NCI-H2227 treated with DMSO at 0.1 percent for 48 hours (cell line): ENCODE data around the gene SSBP1.
A peak's percentile ranks its signal among the peaks of the same experiment; 100 is the strongest.
"Not testable (repeated sequence)": the region's sequence is repeated elsewhere in the genome, so short reads cannot be mapped to it uniquely, and the experiment has no call there.

Experiments
- DNase-seq: peaks from one replicate; lab custom pipeline; 2025; lab: John Stamatoyannopoulos, UW

SSBP1 gene, protein sequence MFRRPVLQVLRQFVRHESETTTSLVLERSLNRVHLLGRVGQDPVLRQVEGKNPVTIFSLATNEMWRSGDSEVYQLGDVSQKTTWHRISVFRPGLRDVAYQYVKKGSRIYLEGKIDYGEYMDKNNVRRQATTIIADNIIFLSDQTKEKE

DNA sequence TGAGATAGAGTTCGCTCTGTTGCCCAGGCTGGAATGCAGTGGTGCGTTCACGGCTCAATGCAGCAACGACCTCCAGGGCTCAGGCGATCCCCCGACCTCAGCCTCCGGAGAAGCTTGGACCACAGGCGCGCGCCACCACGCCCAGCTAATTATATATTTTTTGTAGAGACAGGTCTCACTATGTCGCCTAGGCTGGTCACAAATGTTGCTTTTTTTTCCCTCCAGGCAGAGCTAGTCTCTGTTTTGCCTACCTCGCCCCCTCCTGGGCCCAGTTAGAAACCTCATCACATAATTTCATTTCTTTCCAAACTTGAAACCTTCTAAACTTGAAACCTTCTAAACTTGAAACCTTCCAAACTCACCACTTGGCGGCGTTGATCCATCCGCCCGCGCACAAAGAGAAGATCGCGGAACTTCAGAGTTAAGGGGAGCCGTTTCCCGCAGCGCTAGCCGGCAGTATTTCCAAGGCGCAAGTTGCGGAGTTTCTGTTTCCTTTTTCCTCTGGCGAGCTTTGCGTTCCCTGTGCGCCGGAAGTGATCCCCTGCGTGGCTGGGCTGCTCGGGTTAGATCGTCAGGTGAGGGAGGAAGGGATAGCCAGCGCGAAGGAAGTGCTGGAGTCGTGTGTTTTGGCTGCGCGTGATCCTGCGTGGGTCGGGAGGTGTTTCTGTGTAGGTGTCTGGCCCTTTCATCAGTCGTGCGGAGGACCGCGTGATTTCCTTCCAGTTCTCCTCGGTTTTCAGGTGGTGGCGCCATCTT, at the start of gene SSBP1:
Gene SSBP1, plus strand, starts transcription at position 523 of the 756 bp plus-strand sequence. CDS start 809 bp downstream, outside the sequence.
- peak; percentile 99 for DNase-seq

DNA sequence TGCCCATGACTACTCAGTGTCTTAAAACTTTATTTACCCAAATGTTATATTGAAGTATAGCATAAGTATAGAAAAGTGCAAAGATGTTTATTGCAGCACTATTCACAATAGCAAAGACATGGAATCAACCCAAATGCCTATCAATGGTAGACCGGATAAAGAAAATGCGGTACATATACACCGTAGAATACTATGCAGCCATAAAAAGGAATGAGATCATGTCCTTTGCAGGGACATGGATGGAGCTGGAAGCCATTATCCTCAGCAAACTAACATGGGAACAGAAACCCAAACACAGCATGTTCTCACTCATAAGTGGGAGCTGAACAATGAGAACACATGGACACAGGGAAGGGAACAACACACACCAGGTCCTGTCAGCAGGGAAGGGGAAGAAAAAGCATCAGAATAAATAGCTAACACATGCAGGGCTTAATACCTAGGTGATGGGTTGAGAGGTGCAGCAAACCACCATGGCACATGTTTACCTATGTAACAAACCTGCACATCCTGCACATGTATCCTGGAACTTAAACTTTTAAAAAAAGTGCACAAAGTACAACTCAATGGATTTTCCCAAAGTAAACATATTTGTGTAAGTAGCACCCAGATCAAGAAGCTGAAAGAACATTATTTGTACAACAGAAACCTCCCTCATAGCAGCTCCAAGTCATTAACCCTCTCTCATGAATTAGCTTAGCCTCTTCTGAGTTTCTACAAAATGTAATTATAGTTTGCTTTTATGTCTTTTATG, 48.9 kb upstream of the SSBP1 start:
- DNase-seq, result not testable (repeated sequence)

DNA sequence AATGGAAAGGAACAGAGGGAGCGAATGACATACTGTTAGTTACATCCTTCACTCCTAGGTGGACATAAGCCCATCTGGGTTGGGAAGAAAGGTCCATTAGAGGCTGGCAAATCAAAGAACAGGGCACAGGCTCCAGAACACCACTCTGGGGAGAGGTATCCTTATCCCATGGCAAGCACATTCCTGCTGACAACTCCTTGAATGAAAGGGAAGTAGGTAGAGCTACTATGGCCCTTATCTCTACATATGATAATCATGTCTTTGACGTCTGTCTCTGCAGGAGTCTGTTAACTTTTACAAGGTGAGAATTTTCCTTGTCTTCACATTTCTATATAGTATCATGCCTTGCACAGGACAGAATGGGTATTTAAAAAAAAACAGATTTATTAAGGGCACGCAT, 46.6 kb upstream of the SSBP1 start:
- DNase-seq, result no peak

DNA sequence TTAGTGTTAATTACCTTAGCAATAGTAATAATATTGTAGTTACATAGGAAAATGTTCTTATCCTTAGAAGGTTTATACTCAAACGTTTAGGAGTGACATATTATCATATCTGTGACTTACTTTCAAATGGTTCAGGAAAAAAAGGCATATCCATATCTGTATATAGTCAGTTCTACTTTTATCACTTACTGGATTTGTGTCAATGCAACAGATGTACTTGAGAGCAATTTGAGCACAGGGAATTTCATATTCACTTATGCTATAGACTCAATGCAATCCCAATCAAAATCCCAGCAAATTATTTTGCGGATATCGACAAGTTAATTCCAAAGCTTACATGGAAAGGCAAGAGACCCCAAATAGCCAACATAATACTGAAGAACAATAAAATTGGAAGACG, 46.2 kb upstream of the SSBP1 start:
- no peak for DNase-seq

DNA sequence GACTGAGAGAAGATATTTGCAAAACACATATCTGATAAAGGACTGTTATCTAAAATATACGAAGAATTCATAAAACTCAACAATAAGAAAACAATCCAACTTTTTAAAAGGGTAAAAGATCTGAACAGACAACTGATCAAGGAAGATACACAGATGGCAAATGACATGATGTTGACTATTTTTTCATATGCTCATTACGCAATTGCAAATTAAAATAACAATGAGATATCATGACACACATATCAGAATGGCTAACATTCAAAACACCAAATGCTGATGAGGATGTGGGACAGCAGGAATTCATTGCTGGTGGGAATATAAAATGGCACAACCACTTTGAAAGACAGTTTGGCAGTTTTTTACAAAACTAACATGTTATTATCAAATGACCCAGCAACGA, 45.1 kb upstream of the SSBP1 start:
- no peak for DNase-seq

DNA sequence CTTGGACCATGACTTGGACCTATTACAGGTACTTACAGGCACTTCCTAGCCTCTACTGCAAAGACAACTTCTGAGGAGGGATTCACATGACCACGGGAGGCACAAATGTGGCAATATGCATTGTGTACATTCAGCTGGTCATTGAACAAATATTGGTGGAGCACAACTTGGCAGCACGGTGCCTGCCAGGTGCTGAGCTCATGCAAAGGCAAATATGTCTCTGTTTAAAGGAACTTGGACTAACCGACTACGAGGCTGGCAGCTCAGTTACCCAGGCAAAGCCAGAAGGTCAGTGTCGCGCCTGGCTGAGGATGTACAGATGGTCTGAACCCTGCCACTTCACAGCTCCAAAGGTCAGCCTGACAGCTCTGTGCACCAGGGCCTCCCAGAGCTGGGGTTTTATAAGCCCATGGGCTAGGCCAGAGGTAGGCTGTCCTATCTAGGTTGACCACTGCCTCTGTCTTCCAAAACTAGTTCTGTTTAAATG, 42.3 kb upstream of the SSBP1 start:
- no peak for DNase-seq

DNA sequence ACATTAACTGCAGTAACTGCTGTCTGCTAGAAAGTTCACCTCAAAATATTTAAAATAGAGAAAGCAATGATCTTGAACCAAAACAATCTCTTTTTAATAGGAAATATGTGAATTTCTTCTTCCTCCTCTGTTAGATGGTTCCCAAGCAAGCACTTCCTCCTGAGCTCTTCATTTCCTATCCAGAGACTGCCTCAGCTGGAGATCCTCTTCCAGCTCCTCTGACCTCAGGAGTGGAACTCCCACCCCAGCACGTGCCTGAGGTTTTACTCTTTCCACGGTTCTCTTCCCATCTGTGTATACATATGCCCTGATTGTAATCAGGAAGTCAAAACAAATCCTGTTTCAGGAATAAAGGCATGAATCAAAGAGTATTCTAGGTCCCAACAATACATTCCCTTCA, 41.8 kb upstream of the SSBP1 start:
- DNase-seq, result no peak

DNA sequence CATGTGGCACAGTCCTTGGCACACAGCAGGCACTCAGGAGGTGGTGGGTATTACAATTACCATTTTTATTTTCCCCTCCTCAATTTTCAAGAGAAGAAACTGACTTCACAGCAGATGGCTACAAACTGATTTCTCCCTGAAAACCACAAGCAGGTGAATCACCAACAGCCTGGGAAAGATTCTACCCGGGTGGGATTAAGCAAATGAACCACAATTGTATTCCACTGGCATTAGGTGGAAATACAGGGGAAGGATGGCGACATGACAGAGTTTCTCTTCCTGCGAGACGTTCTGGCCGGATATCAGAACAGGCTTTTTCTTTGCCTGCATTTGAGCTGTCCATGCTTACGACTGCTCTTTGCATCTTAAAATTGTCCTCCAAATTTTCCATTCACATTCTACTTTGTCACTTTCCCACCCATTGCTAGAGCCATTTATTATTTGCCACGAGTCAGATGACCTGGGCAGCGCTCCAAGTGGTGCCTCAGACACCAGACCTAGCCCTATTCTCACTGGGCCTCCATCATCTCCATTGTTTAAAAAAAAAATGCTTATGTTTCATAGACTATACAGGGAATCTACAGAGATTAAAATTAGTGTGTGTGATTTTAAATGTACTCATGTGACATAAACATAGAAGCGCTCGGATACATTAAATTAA, 40.8 kb upstream of the SSBP1 start:
- no peak for DNase-seq

DNA sequence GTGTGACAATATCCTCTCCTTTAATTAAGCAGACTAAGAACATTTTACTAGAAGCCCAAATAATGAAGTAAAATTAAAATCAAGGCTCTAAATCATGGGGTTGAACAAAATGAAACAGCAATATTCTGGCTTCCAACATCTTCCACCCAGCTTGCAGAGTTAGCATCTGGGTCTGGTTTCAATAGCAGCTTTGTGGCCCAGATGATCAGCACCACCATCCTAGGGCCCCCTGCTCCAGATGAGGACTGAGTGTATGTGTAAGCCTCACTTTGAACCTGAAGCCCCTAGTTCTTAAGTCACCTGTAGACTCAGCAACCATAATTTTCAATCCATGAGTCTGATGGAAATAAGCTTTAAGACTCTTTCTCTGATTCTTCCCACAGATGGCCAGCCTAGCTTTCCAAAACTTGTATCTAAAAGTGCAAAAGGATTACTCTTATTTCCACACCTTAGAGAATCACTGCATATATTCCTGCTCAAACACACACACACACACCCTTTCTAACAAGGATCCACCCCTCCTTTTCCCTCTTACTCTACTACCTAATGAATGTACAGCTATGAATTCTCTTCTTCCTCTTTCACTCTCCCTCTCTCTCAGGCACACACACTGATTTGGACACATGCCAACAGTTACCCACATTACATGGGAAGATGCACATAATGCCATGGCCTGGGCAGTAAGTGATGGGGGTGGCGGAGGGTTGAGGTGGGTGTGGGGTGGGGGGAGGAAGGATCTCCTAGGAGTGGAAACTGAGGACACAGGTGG, 39.7 kb upstream of the SSBP1 start:
- no peak for DNase-seq

DNA sequence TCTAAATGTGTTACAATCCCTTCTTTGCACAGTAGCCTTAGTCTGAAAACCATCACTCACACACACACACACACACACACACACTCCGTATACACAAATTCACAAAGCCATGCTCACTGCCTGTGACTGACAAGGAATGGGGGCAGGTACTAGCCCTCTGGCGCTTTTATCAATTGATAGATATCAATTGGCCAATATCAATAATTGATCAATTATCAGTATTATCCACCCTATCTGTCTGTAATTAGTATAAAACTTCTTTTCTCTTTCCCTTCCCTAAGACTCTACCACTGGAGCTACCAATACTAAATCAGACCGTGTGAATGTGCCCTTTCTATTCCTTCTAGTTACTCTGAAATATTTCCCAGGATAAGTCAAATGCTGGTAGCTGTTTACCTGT, 38.3 kb upstream of the SSBP1 start:
- DNase-seq, result no peak

DNA sequence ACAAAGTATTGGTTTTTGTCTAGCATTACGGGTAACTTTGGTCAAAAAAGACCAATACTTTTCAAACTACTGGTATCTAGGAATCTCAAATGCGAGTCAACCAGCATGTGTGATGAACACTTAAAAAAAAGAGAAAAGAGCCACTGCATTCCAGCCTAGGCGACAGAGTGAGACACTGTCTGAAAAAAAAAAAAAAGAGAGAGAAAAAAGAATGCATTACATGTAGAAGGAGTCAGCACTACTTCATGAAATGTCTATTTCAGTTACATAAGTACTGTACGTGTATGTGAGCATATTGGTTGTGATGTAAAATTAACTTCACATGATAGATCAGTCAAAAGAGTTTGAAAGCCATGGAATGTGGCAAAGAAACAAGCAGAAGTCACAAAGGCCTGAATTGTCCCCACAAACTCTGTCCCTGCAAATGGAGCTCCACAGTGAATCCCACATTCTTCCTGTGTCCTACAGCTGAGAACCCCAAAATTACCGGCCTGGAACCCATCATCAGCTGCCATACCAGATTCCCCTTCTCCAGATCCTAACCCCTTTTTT, 37.8 kb upstream of the SSBP1 start:
- DNase-seq, result no peak

DNA sequence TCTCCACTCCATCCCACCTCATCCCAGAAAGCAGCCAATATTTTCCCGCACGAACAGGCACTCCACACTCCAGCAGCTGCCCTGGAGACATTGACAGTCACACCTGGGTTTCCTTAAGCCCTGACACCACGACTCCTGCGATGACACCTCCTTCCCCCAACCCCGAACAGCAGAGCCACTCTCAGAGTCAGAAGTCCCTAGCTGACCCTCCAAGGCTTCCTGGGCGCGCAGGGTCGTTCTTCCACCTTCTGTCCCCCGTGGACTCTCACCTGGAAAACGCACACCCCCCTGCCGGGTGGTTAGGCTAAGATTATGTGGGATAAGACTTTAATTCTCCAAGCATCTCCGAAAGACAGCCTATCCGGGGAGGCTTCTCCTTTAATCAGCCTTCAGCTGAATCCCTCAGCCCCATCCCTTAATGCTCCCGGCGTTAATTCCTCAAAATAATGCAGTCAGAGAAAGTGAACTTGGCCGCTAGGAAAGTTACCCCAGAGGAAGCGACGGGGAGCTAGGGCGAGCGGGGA, 37.2 kb upstream of the SSBP1 start:
- DNase-seq, result no peak

DNA sequence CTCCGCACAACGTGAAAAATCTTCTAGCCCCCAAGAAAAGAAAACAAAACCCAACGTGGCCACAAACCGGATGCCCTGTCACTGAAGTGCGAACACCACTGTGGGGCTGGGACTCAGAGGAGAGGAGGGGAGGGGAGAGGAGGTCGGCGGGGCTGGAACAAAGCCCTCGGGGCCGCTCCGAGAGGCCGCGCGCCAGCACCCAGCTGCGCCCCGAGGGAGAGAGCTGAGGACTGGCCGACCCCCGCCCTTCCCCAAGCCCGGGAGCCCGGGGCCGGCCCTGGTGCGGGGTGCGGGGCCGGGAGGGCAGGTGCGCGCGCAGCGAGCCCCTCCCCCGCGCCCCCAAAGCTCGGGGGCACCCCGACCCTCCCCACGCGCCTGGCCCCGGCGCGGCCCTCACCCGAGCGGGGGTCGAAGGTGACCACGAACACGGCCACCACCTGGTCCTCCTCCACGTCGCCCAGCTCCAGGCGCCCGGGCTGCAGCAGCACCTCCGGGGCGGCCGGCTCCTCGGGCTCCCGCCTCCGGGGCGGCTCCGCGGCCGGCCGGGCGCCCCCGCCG, 36.6 kb upstream of the SSBP1 start:
- no peak for DNase-seq

DNA sequence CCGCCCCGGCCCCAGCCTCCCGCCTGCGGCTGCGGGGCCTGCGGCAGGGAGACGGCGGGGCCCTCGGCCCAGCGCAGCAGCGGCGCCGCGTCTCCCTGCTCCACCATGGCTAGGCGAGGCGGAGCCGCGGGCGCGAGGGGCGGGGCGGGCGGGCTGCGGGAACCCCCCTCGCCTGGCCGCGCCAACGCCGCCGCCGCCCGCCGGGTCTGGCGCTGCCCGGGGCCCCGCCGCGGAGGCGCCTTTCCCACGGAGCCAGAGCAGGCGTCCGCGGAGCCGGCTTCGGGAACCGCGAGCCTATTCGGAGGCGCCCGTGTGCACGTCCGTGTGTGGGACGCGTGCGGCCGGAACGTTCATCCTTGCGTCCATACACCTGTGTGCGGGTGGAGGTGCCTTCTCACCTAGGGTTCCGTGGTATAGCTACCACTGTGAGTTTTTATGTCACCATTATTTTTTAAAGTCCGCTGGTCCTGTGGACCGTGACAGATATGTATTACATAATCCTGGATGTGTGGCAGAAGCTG, 36.1 kb upstream of the SSBP1 start, which contains the start of gene DENND11:
Gene DENND11, minus strand, starts transcription at position 120 of the 521 bp plus-strand sequence. Its CDS starts 13 bp downstream, at position 107.
- DNase-seq, result peak; percentile 17

DNA sequence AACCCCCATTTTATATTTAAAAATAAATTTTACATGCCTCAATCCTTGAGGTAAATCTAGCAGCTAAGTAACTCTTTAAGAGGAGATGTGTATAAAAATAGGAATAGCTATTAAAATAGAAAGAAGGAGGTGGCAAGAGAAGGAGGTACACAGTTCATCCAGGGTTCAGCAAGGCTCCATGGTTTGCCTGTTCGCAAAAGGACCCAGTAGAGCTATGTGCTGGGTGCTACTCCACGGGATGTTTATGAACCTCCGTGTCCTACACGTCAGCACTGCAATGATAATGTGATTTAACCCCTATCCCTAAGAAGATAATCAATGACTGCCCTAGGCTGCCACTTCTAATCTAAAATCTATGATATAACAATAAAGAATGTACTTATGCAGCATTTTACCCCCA, 35.3 kb upstream of the SSBP1 start:
- DNase-seq, result no peak

DNA sequence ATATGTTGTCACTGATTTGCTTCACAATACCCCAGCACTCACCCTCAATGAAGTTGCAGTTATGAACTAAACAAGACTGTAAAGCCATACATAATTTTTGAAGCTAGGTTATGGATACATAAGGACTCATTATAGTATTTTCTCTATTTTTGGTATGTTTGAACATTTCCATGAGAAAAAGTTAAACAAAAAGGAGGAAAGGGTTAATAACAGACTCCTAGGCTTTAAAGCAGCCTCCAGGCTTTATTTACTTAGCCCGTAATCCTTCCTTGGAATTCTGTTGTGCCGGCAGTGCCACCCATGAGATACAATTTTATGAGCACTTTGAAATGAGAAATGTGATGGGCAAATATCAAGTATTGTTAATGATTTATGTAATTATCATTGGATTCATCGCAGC, 34.0 kb upstream of the SSBP1 start:
- no peak for DNase-seq

DNA sequence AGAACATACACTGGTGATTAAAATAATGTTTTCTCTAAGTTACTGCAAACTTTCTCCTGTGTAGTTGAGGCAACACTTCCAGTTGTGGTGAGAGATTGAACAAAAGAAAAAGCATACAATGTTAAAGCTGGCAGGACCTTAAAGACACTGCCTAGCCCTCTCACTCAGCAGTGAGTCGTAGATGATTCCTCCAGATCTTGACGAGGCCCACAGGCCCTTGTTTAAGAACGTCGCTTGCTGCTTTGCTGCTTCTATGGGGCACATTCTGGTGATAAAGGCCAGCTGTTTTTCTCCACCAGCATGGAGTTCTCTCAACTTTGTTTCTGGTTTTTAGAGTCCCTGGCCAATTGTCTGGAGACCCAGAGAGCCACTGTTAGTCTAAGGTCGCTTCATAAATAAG, 33.4 kb upstream of the SSBP1 start:
- DNase-seq, result no peak

DNA sequence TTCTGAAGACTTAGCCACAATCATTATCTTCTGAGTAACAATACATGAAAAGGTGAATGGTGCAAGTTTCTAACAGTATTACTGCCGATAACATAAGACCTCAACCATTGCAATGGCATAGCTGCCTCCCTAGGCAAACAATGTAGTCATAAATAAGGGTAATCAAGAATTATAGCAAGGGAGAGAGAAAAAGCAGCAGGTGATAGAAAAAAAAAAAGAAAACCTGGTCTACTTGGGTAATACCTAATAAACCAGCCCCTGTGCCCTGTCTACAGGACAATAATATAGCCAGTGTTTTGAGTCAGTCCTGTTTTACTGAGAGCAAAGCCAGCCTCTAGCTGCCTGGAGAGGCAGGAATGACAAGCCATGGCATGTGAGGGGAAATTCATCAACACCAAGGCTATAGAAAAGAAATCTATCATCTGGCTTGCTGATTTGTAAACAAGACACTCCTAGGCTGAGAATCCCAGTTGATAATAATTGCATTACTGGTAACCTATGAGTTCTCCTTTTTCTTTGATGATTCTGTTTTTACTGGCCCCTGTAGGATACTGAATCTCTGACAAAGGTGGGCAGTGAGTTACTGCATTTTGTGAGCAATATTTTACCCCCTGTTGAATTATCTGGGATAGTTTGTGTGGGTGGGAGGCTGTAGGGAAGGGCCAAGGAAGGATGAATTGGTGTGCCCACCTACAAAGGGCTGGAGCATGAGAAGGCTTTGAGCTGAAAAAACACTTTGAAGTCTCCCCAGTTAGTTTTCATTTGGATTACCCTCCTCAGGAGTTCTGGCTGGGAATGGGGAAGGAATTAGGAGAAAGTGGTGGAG, 31.7 kb upstream of the SSBP1 start:
- DNase-seq, result no peak

DNA sequence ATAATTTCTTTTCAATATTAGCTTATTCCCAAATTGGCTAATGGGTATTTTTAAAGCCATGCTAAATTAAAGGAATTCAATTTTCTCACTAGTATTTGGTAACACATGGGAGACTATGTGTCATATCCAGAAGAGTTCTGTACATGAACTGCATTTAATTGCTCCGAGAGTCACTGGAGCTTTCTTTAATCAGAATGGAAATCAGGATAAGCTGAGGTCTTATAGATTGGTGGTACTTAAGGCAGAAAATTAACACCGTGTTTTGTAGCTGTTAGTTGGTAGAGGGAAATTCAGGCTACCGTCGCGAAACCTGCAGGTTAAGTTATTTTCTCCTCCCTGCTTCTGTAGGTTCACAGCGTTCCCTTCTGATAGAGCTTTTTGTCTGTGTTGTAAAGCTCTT, 29.8 kb upstream of the SSBP1 start, which contains the start of gene WEE2:
Gene WEE2, plus strand, starts transcription at position 3 of the 400 bp plus-strand sequence. CDS start 406 bp downstream, outside the sequence.
- DNase-seq, result no peak
